Hematopoietic multipotent progenitor cell treated with erythropoietin and hydrocortisone succinate and interleukin-3 and kit ligand, for 15 days (in vitro differentiated cells): ENCODE results near the gene ZNF599.

Experiments used
- DNase-seq: peaks from one replicate; pipeline ENCODE4 v3.0.0-alpha.2; 2015; ENCODE audit warnings: low spot score

Gene ZNF599

DNA sequence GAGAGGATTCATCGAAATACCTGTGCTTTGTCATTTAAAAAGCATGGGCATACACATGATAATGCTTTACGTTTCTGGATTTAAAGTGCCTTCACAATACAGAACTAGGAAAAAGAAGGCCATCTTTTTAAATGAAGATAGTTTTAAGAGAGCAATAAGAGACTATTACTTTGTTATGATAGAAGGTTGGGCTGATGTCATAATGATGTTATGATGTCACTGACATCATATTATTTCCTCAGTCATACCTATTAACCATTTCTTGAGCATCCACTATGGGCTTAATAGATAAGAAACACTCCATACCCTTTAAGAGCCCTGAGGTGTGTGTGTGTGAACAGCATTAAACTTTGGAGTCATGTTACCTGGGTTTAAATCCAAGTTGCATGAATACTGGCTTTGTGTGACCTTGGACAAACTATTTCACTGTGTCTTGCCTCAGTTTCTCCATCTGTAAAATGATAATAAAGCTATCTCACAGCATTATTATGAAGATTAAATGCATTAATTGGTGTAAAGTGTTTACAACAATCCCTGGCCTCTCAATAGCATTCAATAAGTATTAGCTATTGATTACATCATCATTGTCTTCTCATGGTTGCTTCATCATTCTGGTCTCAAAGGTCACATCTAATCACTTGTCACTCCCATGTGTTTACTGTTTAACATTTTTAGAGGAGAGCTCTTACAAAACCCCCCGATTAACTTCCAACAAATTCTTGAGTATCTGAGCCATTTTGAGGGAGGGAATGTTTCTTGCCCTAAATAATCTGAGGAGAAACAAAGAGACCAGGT, 27.9 kb downstream of the ZNF599 start:
- no peak for DNase-seq

DNA sequence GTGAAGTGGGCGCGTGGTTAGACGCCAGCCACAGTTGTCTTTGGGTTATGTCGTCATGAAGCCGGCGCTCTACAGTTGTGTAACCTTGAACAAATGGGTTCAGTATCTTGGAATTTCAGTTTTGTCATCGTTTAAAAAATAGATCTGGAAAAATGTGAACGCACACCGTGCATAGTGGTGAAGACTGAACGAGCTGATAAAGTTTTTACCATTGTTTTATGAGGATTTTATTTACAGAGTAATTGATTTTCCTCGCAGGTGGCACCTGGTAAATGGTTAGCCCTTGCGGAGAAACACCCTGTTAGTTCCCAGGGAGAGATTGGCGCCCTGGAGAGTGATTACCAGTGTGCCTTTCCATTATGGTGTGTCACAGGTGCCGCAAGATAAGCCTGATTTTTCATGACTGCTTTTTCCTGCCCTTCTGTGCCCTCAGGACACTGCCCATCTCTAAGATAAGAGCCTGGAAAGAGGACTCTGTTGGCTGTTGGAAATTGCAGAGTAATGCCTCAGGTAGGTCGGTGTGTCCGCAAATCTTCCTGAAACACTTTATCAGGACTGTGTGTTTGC, 38.4 kb downstream of the ZNF599 start:
- DNase-seq = no peak

DNA sequence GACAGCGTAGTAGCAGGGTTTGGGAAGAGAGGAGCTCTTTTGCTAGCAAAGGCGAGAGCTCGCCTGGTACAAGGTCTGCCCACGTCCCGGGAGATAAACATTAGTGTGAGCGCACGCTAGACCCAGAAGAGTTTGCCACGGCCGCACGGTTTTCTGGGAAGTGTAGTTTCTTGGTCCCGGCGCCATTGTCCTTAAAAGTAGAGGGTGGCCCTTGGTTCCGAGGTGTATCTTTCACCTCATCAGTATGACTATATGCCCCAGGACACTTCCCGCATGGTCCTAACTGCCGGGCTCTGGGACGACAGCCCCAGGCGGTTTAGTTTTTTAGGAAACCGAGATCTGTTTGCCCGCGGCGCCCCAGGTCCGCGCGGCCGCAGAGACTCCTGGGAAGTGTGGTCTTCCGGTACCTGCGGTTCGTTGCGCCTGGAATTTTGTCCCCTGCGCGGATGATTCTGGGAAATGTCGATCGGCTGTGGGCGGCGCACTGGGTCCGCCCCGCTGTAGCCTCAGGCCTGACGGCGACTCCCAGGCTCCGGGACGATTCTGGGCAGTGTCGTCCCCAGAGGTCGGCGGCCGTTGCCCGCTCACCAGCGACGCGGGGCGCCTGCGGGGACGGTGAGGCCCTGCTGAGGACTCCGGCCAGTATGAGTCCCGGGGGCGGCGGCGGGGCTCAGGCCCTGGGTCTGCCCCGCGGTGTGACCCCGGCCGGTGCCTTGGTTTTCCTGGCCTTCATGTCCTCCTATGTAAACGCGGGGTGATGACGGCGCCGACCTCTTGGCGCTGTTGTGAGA, 39.1 kb downstream of the ZNF599 start, which contains the start of gene ZNF181:
ZNF181 (plus strand) TSS at position 498 of the 791 bp plus-strand sequence. CDS start 795 bp downstream, outside the sequence.
- peak; percentile 89 for DNase-seq

DNA sequence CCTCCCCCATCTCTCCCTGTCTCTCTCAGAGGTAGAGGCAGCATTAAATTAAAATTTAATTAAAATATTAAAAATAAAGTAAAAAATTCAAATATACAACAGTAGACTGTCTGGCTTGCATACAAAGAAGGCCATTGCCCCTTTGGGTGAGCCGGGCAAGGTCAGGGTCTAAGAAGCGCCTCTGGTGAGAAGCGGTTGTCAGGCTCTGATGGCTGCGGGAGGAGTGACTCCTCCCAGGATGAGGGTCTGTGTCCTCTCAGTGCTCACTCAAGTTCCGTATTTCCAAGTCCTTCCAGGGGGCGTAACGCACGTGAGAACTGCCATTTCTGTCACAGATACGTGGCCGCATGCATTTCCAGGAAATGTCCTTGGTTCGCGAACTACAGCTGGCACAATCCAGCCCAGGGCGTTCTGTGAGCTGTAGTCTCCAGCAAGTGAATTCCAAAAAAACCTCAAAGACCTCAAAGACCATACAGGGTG, 39.7 kb downstream of the ZNF599 start:
- no peak for DNase-seq

DNA sequence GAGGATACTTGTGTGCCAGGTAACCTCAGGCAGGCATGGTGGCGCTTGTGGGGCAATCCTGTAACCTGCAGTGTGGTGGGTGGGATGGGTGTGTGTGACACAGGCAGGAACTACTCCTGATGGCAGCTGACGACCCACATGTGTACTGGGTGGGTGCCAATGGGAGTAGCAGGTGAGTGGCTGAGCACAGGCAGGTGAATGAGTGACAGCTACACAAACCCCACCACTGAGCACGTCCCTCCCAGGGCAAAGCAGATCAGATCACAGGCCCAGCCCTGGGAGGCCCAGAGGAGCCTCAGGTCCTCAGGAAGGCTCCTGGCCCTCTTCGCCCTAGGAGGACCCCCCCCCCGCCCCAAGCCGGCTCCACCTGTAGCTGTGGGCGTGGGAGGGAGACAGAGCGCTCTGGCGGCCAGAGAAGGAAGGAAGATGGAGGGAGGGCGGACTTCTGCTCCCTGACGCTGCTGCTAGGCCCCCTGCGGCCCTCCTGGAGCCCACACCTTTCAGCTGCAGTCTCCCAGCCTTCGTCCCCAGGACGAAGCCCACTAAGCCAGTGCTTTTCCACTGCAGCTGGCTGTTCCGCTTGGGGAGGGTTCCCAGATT, 40.3 kb downstream of the ZNF599 start:
- DNase-seq = no peak

DNA sequence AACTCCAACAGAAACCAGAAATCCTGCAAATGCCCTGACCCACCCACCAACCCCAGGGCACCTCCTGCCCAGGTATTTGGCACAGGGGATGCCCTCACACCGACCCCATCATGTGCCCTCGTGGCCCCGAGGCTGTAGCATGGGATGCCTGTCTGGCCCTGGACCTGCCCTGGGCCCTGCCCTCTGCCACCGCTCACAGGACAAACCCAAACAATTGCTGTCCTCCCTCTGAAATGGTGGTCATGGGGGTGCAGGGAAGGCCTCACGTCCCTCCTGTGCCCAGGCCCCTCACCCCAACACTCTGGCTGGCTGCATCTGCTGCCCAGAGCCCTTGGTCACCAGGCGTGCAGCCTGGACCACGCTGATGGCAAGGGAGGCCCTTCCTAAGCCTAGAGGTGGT, 41.1 kb downstream of the ZNF599 start:
- no peak for DNase-seq

DNA sequence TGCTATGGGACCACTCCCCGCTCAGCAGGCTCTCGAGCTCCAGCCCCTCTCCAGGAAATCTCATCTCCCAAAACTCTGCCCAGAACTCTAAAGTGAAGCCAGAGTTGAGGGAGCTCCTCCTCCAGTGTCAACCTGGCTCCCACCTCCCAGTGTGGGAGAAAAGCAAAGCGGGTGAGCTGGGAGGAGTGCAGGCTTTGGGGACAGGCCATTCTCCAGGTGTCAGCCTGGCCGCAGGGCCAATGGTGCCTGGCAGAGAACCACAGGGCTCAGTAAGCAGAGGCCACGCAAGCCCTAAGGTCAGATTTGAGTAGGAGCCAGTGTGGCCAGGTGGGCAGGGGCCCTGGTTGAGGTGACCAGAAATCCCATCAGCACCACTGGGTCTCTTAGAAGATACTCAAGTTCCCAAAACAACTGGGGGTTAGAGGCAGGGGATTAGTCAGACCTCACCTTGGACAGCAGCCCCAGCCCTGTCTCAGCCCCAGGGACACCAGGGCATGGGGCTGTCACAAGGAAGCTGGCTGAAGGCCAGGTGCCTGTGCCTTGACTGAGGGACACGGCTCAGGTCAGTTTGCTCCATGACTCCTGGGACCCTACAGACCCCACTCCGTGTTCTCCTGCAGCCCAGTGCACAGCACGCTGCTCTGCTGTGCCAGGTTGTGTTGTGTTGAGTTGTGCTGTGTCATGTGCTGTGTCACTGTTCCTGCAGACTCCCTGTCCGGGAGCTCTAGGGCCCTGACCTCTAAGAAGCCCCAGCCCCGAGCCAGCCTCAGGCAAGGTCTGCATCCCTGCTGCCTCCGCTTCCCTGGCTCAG, 41.8 kb downstream of the ZNF599 start:
- peak; percentile 4 for DNase-seq

DNA sequence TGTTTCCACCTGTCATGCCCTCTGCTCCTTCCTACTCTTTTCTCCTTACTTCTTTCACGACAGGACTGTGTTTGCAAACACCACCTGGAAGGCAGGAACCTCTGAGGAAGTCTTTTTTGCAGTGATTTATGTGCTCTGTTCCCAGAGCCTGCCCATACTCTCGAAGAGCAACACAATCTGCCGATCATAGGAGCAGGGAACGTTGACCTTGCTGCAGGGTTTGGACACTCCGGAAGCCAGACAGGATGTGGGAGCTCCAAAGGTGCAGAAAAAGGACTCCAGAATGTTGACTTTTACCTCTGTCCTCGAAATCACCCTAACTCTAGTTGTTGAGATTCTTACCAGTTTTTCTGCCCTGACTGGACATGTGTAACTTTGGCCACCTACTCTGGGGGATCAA, 47.6 kb downstream of the ZNF599 start:
- no peak for DNase-seq

DNA sequence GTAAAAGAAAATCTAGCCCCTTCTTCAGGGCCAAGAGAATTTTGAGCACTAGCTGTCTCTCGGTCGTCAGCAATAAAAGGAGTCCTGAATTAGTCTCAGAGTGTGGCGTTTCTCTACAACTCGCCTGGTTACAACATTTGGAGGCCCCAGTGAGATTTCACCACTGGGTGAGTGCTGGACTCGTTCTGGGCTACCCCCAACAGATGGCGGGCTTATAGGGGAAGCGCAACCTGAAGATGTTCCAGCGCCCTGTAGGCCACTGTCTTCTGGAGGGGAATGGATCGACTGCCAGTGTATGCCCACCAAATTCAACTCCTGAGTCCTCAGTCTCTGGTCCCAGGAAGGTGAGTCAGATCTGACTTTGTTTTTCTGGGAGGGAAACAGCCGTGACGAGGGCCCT, 50.7 kb downstream of the ZNF599 start:
- DNase-seq = no peak

DNA sequence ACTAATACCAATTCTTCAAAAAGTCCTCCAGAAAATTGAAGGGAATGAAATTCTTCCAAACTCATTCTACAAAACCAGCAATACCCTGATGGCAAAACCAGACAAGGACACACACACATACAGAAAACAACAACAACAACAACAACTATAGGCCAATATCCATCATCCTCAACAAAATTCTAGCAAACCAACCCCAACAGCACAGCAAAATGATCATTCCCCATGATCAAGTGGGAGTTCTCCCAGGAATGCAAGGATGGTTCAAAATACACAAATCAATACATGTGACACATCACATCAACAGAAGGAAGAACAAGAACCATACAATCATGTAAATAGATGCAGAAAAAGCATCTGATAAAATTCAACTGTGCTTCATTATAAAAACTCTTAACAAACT, 57.7 kb downstream of the ZNF599 start:
- no peak for DNase-seq

DNA sequence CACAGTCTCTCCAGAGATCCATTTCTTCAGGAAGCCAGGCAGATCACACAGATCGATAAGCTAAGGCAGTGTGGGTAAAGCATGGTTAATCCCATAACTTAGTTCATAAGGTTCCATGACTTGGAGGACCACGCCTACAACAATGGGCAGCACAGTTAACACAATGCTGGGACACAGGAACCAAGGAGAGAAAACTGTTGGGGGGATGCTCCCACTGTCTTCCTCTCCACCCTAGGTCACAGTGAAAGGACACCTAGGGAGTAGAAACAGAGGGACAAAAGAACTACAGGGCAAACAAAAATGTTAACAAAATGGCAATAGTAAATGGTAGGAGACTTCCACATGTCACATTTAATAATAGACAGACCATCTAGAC, 59.8 kb downstream of the ZNF599 start:
- DNase-seq = no peak

DNA sequence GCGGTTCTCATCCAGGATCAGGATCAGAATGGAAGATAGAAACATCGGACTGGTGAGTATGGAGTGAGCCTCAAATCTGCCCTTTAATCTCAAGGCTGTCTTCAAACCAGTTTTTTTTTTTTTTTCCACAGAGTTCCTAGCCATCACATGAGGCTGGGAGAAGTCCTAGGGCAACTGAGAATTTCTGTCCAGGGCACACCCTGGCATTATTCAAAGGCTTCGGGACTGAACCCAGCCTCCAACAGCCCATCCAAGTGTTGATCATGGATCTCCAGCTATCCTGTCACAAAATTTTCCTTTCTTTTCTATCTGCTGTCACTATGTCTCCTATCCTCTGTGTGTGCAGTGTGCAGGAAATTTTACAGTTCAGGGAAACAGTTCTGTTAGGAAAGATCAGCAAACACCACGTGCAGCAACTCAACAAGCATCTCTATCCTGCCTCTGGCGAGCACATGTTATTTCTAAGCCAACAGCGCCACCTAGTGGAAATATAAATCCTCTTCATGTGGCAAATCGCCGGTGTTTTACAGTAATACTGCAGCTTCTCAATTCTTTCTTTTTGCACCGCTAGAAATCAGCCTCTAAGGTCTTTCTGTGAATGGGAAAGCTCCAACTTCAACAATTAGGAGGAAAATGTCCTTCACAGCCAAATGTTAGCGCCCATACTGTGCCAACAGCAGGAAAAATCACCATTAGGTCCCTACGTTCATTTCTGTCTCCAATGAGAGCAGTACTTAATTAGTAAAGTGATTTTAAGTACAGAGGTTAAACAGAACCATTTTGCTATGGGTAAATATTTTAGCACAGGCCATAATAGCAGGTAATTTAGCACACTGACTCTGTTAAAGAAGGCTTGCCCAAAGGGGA, 60.4 kb downstream of the ZNF599 start:
- DNase-seq = peak; percentile 80

DNA sequence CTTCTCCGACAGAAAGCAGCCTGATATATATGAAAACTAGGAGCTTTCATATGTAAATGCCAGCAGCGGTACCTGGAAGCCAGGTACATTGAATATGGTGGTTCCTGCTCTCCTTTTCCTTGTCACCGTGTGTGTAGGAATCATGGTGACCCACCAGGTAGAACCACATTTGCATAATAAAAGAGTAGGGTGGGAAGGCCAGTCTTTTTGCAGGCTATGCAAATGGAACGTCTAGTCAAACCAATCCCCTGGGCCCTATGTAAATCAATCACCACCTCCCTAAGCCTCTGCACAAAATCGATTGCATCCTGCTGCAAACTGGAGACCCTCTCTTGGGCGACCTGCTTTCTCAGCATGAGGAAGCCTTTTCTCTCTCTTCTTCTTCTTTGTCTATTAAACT, 61.1 kb downstream of the ZNF599 start:
- no peak for DNase-seq
